HTERT RPE-1 (cell line): ENCODE data around the gene TBCCD1.
"Not testable (repeated sequence)": the region's sequence is repeated elsewhere in the genome, so short reads cannot be mapped to it uniquely, and the experiment has no call there.

Experiments
- in situ Hi-C: fragments of 300-500 bp; cut with MboI; formaldehyde crosslinking; loops from 4 replicates; pipeline ENCODE4 v1.14.3; 2020; ENCODE audit warnings: low sequenced_read_pairs

Gene TBCCD1

GRCh38 chr3:186520957-186521842 lies 45.9 kb downstream of the TBCCD1 start:
- in situ Hi-C loops, result no loop called here

- in situ Hi-C loops, result no loop called here
Measured at GRCh38 chr3:186520431-186520830, 46.7 kb downstream of the TBCCD1 start.

DNA sequence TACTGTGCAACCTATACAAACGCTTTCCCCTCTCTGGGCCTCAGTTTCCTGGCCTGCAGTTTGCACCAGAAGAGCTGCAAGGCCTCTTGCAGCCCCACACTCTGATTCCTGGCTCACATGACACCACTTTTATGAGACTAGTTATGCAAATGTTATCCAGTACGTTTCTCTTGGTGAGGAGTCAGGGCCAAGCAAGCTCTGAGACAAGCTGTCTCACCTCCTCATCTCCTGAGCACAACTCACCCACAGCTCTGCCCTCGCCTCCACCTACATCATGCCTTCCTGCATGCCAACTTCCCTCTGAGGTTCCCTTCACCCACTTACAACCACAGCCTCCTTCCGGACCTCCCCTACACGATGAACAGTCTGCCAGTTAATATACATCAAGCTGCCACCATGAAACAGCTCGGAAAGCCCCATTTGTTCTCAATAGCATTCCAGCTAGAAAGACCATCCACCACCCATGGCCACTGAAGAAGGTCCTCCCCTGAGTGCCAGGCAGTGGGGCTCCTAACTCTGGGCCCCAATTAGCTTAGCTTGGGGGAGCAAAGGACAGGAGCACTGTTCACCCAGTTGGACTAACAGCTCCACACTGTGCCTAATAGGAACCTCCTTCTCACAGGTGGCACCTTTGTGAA lies 48.0 kb downstream of the TBCCD1 start:
- in situ Hi-C loops, result no loop called here

- in situ Hi-C loops, result no loop called here
Measured at GRCh38 chr3:186517218-186517617, 49.9 kb downstream of the TBCCD1 start.

DNA sequence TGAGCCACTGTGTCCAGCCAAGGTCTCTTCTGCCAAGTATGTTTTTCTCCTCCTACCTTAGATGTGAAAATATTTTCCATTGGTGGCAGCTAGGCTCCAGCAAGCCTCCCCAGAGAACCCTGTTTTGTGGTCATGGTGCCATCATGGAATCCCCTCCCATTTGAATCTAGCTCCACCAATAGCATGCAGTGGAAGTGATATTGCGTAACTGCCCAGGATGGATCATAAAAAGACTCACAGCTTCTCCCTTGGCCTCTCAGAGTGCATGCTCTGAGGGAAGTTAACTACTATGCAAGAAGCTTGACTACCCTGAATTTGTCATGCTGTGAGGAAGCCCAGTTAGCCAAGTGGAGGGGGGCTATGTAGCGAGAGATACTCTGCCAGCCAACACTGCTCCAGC lies 50.5 kb downstream of the TBCCD1 start:
- in situ Hi-C loops, result no loop called here

GRCh38 chr3:186515125-186515524 lies 52.0 kb downstream of the TBCCD1 start:
- in situ Hi-C loops, result no loop called here

- in situ Hi-C loops, result no loop called here
Measured at GRCh38 chr3:186514296-186515002, 52.7 kb downstream of the TBCCD1 start.

- in situ Hi-C loops, result no loop called here
Measured at GRCh38 chr3:186513386-186513785, 53.8 kb downstream of the TBCCD1 start.

DNA sequence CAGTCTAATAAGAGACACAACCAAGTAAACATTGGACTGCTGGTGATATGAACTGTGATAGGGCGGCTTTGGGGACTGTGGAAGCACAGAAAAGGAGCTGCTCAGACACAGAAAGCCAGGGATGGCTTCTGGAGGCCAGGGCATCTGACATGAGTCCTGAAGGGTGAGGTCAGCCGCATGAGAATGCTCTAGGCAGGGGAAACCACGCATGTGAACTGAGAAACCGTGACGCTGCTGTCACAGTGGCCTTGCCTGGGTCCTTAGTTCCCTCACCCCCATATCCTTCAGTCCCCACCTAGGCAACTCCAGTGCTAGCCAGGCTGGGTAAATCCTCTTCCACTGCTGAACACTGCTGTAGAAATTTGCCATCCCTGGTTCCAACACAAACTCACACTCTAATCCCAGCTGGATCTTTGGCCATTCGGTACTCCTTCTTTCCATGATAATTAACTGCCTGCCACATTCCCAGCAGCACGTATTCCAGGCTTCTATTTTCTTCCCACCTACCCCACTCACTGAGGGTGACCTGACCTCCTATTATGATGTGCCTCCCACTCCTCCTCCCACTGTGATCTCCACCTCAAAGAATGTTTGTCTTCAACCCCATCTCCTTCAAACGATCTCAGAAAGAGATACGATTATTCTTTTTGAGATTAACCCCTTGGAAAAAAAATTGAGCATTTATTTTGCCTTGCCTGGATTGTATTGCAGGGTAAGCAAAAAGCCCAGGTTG lies 54.4 kb downstream of the TBCCD1 start:
- in situ Hi-C loops, result no loop called here

DNA sequence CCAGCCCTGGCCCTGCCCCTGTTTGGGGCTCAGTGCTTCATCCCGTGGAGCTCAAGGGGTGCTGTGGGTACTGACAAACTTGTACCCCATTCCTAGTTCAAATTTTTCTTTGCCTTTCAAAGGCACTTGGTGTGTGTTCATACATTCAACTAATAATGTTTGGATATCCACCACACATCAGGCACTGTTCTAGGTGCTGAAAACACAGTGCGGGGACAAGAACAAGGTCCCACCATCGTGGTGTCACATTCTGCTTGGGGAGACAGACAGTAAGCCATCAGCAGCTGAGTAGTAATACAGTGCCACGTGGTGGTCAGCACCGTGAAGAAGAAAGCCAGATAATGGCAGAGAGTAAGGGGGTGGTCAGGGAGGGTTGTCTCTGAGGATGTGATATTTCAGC lies 55.4 kb downstream of the TBCCD1 start:
- in situ Hi-C loops, result no loop called here

GRCh38 chr3:186511245-186511644 lies 55.9 kb downstream of the TBCCD1 start:
- in situ Hi-C loops, result no loop called here

GRCh38 chr3:186510374-186511079 lies 56.6 kb downstream of the TBCCD1 start:
- in situ Hi-C loops, result no loop called here

GRCh38 chr3:186509423-186509822 lies 57.7 kb downstream of the TBCCD1 start:
- in situ Hi-C loops, result no loop called here

DNA sequence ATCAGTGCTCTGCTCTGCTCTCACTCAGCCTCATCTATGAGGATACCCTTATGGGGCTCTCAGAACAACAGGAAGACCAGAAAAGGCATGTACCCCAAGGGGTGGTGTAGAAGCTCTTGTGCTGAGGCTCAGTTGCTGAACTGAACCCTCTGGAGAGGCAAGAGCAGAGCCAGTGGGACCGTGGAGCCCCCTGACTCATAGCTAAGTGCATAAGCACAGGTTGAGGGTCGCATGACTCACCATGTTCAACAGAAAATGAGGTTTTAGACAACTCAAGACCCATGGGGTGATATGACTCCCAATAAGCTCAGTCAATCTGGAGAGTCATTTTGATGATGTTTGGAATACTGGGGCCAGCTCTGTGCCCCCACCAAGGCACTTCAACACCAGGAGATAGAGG lies 60.3 kb downstream of the TBCCD1 start:
- in situ Hi-C loops, result no loop called here

DNA sequence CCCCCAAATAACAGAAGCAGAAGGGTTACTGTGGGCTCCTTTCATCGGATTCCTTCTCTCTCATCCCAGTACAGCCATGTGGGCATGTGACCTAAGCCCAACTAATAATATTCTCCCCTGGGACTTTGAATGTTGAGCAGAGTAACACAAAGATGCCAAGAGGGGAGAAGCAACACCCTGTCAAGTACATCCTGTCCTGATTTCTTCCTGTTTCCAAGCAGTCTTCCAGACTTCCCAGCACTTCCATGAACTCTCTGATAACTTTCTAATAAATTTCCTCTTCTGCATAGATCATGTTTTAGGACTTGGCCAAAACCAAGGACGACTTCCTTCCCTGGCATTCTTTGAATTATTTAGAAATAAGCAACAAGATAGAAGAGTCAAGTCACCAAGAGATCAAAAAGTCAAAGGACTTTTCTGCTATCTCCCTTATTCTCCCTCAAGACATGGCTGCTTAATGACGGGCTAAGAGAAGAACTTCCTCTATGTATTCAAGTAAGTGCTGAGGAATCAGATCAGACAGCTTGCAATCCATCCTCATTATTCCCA lies 60.9 kb downstream of the TBCCD1 start:
- in situ Hi-C loops, result no loop called here

GRCh38 chr3:186502966-186503712 lies 64.0 kb downstream of the TBCCD1 start:
- in situ Hi-C loops, result no loop called here

- in situ Hi-C loops, result no loop called here
Measured at GRCh38 chr3:186502138-186502948, 64.8 kb downstream of the TBCCD1 start.

GRCh38 chr3:186499949-186500348 lies 67.2 kb downstream of the TBCCD1 start:
- in situ Hi-C loops, result not testable (repeated sequence)

GRCh38 chr3:186498022-186498421 lies 69.1 kb downstream of the TBCCD1 start:
- in situ Hi-C loops, result not testable (repeated sequence)
